ENCODE results near the gene NGDN. TPM values are rescaled to one million over a fixed set of nuclear protein-coding genes. Genes with fewer than 3 reads are reported as not detected.
"Not testable (repeated sequence)": the region's sequence is repeated elsewhere in the genome, so short reads cannot be mapped to it uniquely, and the experiment has no call there.

NGDN gene
- polyA plus RNA-seq, 12 donors = 32.3 to 55.6 (median 40.1) TPM; not detected in 1

DNA sequence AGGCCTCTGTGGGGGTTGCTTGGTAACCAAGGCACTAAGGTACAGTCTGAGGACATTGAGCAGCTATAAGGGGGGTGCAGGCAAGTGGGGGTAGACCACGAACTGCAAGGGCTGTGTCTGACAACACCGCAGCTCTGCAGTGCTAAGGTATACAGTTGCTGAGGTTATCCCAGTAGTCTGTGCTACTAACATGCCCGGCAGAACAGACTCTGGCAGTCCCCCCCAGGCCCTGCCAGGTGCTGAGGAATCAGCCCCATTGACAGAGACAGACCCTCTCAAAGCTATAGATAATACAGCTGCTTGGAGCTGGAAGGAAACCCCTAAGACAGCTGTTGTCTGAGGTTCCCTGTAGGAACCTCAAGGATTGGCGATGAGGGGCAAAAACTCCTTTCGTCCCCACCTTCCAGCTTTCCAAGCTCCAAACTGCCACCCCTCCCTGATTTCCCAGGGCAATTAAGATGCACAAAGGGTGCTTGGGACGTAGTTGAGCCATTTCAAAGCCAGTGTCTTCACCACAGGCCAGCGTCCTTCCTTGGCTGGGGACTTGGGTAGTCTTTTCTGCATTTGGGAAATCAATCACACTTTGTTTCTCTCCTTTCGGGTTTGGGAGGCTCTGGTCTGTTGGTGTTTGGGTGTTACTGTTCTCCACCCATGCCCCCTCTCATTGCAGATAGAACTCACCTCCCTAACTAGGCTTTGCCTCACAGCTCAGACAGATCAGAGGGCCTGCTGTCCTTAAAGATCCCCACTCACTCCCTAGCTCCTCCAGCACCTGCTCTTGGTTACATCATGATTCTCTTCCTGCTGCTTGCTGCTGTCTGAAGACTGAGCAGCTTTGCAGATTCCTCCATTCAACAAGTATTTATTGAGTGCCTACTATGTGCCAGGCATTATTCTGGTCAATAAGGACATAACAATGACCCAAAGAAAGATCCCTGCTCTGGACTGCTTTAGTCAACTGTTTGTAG lies 32.1 kb upstream of the NGDN start:
- DNase-seq = no peak

DNA sequence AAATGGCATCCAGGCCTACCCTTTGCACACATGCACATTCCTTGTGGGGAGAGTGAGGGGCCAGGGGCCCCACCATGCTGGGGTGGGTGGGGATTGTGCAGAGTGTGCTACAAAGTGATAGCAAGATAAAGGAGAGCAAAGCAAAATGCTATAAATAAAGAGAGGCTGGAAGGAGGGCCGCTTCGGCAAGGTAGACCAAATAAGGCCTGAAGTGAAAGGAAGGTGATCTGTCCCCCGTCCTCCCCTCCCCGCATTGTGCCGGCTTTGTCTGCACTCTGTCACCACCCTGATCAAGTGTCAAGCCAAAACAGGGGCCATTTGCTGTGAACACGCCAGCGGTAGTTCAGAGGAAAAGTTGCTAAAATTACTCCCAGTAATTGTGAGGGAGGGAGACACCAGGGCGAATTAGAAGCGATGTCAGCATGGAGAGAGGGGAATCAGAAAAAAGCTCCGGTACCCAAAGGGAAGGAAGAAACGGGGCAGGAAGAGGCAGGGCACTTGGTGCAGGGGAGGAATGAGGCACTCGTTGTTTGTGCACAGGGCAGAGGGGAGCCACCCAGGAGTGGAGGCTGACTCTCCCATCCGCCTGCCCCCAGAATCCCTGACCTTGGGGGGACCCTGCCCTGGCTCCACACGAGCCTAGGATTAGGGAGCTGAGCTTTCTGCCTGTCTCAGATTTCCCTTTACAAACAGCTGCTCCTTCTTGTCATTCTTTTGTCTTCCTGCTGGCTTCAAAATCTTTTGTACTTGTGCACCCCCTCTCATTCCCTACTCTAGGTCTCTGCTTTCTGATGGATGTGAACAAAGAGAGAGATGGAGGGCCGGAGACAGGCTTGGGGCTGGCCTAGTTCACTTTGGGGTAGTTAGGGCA lies 31.2 kb upstream of the NGDN start:
- DNase-seq = no peak

DNA sequence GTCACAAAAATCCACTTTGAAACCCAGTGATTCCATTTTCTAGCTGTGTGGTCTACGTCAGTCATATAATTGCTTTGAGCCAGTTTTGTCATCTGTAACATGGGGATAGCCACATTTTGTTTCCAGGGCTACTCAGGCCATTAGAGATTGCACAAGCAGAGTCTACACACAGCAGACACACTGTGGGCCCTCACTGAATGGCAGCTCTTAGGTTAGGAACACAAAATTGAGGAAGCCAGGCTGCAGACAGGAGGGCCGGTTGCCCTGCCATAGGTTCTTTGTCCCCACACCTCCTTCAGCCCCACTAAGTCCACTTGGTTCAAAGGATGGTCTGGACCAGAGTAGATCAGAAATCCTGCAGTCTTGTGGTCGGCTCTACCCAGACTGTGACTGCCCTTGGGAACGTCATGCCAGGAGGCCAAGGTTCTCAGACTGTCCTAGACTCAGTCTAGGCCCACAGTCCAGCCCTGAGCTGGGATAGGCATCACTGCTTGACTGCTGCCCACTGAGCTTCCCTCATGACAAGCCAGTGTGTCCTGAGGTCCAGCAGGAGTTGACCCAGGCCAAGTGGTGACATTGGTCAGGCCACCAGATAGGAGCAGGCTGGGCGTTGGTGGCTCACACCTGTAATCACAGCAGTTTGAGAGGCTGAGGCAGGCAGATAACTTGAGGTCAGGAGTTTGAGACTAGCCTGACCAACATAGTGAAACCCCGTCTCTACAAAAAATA lies 30.2 kb upstream of the NGDN start:
- DNase-seq = no peak

DNA sequence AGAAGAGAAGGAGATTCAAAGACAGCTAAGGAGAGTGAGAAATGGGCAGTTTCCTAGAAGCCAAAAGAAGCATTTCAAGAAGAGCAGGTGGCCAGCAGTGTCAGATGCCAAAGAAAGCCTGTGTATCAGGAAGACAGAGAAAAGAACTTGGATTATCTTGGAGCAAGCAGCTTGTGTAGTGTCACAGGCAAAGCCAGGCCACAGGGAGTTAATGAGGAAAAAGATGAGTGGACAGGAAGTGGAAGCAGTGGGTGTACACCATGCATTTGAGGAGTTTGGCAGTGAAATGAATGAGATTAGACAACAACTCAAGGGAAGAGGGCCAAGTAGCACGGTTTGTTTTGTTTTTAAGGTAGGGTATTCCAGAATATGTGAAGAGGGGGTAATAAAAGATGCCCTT lies 28.4 kb upstream of the NGDN start:
- DNase-seq = no peak

DNA sequence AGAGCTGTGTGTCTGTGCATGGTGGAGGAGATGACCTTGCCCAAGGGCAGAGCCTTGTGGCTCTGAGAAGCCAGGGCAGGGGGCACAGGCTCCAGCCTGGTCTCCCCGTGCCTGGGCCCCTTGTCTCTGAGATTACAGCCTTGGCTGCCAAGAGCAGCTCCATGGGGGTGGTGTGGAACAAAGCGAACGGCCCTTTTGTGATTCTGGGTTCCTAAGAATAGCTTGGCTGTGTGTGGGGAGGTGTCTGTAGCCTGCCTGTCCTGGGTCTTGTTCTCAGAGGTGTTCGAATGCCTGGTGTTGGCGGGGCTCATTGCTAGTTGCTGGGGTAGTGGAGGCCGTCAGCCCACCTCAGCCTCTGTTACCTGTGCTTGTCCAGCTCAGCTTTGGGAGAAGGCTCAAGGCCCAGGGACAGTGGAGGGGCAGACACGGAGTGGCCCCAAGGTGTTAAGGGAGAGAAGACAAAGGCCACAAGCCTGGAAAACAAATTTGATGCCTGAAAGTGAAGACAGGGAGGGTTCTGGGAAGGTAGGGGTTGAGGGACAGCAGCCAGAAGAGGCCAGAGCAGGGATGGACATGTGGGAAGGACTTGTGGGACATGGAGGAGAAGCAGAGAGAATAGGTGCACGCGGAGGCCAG lies 26.7 kb upstream of the NGDN start:
- DNase-seq = no peak

DNA sequence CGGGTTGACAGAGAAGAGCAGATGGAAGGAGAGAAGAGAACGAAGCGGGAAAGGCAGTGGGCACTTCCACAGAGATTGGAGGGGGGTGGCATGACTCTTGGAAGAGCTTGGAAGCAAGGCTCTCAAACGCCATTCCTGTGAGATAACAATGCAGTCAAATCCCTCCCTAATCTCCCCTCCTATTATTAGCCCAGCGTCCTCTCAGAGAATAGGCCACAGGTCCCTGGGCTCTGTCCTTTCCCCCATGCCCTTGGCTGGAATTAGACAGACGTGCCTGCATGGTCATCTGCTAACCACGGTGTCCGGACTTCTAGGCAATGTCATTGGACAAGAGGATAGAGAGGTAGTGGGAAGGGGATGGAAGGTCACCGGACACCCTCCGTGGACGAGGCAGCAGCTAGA lies 26.1 kb upstream of the NGDN start:
- no peak for DNase-seq

DNA sequence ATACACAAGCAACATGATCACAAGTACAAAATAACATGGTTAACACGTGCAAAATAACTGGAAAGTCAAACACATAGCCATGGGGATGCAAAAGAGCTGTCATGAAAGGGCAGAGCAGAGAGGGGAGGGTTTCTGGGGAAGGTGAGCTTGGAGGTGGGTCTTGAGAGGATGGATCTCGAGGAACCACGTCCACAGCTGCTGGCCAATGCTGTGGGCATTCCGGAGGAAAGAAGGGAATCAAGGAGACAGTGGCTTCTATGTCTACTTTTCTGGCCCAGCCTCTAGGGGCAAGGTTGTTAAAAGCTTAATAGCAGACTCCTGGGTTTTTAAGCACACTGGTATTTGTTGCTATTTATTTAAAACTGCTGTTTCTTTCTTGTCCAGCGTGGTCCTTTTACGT lies 25.6 kb upstream of the NGDN start:
- DNase-seq = no peak

DNA sequence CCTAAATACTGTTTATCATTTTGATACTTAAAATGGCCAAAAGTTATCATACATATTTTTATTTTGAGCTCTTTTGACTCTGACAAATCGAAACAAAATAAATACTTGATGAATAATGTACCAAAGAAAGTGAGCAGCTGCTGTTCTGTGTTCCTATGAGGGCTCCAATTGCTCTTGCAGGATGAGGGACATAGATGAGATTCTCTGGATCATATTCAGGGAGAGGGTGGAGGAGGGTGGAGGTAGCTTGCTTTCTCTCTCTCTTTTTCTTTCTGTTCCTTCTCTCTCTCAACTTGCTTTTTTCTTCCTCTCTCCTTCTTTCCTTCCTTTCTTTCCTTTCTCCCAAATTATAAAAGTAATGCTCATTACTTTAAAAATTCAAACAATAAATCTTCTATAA lies 25.2 kb upstream of the NGDN start:
- no peak for DNase-seq

DNA sequence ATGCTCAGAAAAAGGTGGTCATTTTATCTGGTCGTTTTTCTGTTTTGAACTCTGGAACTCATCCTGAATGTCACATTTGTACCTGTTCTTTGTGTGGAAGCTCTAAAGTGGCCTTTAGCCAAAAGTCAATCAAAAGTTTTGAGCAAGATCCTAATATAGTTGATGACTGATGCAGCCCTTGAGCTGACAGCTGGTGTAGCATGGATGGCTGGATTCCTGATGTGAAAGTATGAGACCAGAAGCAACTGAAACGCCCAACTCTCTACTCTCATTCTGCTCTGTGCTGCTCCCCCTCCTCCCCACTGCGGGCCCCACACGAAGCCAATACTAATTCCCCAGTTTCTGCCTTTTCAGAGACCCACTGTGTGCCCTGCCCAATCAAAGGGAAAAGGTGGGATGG lies 23.7 kb upstream of the NGDN start:
- DNase-seq = no peak

DNA sequence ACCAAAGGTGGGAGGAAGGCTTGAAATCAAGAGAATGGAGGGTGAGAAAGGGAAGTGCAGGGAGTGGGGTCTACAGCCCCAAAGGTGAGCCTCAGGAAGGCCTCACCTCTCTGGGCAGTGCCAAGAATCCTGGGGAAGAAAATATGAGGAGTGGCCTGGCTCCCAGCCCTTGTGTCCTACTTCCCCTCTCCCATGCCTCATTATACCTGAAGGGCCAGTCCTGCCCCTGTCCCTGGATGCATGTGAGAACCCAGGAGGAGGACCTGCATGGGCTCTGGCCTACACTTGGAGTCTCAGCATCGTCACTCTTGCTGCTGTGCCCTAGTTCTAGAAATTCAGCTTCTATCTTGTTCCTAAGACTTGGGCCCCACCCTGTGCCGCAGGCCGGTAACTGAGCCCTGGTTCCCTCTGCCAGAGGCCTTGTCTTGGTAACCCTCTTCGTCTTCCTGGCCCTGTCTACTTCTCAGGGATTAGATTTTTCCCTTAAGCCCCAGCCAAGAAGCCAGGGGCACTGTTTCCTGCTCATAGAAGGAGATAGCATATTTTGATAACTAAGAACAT lies 23.1 kb upstream of the NGDN start:
- no peak for DNase-seq

DNA sequence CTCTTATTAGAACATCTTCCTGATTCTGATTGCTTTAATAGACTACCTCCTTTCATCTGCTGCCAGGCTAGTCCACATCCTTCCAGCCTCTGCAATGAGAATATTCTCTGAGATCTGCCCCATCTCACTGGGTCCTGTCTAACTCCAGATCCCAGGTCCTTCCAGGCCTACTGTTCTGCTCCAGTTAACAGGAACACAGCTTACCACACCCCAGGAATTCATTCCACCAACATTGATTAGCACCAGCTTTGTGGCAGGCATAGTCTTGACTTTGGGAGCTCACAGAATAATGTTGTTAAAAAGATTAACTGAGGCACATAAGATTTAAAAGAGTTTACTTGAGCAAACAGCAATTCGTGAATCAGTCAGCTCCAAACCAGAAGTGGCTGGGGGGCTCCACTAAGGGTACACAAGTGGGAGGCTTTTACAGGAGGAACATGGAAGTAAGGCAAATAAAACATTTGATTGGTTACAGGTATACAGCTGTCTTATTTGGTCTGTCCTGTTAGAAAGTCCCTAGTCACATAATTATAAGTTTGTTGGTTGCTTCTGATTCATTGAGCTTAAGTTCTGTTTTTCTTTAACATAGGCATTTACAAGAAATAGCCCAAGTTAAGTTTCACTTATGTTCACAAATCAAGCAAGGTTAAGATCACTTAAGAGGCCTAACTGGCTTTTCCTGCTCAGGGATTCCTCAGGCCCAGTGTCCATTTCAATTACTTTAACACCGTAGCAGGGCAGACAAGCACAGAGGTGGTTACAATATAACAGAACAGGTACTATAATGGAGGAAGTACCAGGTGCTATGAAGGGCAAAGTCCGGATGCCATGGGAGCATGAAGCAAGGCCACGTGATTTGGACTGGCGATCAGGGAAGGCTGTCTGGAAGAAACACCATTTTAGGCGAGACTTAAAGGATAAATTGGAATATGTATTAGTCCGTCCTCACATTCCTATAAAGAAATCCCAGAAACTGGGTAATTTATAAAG lies 21.8 kb upstream of the NGDN start:
- no peak for DNase-seq

DNA sequence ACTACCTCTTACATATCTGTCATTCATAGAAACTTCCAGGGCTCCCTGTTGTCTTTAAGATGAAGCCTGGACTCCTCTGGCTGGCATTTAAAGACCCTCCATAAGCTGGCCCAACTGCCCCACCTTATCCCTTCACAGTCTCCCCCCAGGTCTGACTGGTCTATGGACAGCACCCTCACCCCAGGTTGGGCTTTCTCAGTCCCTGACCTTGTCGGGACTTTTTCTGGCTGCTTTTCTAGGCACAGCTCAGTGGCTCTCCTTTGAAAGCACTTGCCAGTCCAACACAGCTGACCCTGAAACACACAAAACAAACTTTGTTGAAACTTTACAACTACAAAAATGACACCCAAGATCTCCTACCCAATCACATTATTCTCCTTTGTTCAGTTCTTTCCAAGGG lies 20.2 kb upstream of the NGDN start:
- DNase-seq = no peak

DNA sequence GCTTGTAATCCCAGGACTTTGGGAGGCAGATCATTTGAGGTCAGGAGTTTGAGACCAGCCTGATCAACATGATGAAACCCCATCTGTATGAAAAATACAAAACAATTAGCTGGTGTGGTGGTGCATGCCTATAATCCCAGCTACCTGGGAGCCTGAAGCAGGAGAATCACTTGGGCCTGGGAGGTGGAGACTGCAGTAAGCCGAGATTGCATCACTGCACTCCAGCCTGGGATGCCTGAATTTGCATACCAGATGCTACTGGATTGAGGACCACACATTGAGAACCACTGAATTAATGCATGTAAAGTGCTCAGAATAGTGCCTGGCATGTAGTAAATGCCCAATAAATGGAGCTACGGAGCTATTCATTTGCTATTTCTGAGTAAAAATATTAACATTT lies 19.1 kb upstream of the NGDN start:
- no peak for DNase-seq

DNA sequence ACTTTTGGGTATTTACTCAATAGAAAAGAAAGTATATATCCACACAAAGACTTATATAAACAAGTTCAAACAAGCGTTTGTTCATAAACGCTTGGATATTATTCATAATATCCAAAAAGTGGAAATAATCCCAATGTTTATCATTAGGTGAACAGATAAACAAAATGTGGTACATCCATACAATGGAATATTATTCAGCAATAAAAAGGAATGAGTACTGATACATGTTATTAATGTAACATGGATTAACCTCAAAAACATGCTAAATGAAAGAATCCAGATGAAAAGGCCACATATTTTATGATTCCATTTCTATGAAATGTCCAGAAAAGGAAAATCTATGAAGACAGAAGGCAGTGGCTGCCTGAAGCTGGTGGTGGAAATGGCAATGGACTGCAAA lies 17.3 kb upstream of the NGDN start:
- DNase-seq = no peak

DNA sequence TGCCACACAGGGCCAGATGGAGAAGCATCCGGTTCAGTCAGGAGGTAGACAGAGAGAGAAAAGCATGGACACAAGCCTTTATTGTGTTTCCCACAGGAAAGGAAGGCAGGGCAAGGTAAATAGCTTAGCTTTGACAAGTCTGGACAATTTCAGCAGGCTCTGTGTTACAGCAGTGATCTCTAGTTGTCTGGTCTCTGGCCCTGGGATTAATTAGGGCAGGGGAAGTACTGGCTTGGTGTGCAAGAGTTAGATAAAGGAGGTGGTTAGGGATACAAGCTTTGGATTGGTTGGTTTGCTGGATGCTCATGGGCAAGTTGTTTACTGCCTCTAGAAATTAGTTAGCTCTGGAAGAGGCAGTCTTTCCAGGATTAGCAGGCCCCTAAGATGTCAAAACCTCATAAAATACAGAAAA lies 15.1 kb upstream of the NGDN start:
- no peak for DNase-seq

DNA sequence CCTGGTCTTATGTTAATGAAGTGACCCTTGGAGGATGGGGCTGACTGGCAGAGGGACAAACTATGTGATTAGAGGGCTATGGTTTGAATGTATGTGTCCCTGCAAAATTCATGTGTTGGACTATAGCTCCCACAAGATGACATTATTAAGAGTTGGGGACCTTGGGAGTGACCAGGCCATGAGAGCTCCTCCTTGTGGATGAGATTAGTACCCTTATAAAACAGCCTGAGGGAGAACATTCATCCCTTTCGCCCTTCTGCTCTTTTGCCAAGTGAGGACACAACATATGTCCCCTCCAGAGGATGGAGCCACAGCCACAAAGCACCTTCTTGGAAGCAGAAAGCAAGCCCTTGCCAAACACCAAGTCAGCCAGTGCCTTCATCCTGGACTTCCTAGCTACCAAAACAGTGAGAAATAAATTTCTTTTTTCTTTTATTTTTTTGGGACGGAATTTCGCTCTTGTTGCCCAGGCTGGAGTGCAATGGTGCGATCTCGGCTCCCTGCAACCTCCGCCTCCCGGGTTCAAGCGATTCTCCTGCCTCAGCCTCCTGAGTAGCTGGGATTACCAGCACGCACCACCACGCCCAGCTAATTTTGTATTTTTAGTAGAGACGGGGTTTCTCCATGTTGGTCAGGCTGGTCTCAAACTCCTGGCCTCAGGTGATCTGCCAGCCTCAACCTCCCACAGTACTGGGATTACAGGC lies 12.5 kb upstream of the NGDN start:
- not testable (repeated sequence) for DNase-seq

DNA sequence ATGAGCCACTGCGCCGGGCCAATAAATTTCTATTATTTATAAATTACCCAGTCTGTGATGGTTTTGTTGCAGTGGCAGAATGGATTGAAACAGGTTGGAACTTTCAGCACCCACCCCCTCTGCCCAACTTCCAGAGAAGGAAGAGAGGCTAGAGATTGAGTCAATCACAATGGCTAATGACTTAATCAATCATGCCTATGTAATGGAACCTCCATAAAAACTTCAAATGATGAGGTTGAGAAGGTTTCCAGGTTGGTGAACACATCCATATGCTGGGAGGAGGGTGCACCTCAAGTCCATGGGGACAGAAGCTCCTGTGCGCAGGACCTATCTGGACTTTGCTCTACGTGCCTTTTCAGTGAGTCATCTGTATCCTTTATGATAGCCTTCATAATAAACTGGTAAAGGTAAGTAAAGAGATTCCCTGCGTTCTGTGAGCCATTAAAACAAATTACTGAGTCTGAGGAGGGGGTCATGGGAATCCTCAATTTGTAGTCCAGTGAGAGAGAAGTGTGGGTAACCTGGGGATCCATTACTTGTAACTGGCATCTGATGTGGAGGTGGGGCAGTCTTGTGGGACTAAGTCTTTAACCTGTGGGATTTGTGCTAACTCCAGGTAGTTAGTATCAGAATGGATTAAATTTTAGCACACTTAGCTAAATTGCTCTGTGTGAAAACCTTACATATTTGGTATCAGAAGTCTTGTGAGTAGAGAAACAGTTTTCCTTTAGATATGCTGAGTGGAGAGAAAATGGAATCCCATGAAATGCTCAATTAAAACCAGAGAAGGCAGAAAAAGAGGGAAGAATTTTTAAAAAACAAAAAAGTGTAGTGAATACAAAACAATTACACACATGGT lies 11.7 kb upstream of the NGDN start:
- DNase-seq = no peak

DNA sequence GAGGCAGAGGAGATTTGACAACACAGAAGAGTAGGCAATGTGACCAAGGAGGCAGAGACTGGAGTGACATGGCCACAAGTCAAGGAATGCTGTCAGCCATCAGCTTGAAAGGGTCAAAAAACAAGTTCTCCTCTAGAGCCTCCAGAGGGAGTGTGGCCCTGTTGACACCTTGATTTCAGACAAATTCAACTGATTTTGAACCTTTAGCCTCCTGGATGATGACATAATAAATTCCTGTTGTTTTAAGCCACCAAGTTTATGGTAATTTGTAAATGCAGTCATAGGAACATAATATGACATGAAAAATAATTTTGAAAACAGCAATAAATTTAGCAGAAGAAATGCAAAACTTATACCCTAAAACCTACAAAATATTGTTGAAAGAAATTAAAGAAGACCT lies 8.5 kb upstream of the NGDN start:
- DNase-seq = no peak
